ENCODE results near the gene ADSS1.

GRCh38 chr14:104766863-104767633 lies 43.0 kb downstream of the ADSS1 start:
- TF ChIP-seq CTCF (IDR thresholded peaks at IDR 0.05), result no peak
- TF ChIP-seq POLR2A (IDR thresholded peaks at IDR 0.05), result no peak
